CD14-positive monocyte (primary cell): ENCODE measurements around the gene AIG1. TPM values are rescaled to one million over a fixed set of nuclear protein-coding genes. Genes with fewer than 3 reads are reported as not detected.

Experiments used
- DNase-seq, 3 donors: peaks; one replicate each; pipeline ENCODE4 v3.0.0-alpha.2; 2011 to 2022
- H2AFZ ChIP-seq: 2 replicates; pipeline ENCODE4 v1.6.0; 2012; ENCODE audit warnings: mild to moderate bottlenecking, low read depth, low read length, inconsistent platforms; ENCODE audit not compliant: insufficient read depth, poor library complexity, severe bottlenecking
- H3K27ac ChIP-seq, 2 donors: 1 replicate in 1 of 2; 2 replicates in 1 of 2; pipeline ENCODE4 v1.5.1; 2012 to 2013; ENCODE audit warnings: low read length in 2 of 2, control low read depth in 1 of 2, inconsistent platforms in 1 of 2, low read depth in 1 of 2, mild to moderate bottlenecking in 1 of 2
- H3K27me3 ChIP-seq, 2 donors: one replicate each; pipeline versions ENCODE4 v1.6.0 to v1.6.1; 2011 to 2013; ENCODE audit warnings: low read length in 2 of 2; ENCODE audit not compliant: control insufficient read depth in 2 of 2, insufficient read depth in 2 of 2
- H3K36me3 ChIP-seq, 2 donors: replicated peaks in 1 of 2; 1 replicate in 1 of 2; 2 replicates in 1 of 2; pipeline versions ENCODE4 v1.5.1 to v1.6.1; 2012 to 2013; ENCODE audit warnings: low read length in 2 of 2, control low read depth in 1 of 2, inconsistent platforms in 1 of 2, mild to moderate bottlenecking in 1 of 2; ENCODE audit not compliant: insufficient read depth in 2 of 2, control insufficient read depth in 1 of 2
- H3K4me1 ChIP-seq, 2 donors: 1 replicate in 1 of 2; 2 replicates in 1 of 2; pipeline versions ENCODE4 v1.5.1 to v1.6.1; 2012 to 2013; ENCODE audit warnings: low read length in 2 of 2, control low read depth in 1 of 2, inconsistent platforms in 1 of 2, mild to moderate bottlenecking in 1 of 2, moderate library complexity in 1 of 2; ENCODE audit not compliant: insufficient read depth in 2 of 2, control insufficient read depth in 1 of 2
- H3K4me2 ChIP-seq: replicated peaks from 2 replicates; pipeline ENCODE3; 2012; ENCODE audit warnings: low read length, moderate library complexity, mild to moderate bottlenecking; ENCODE audit not compliant: poor library complexity, severe bottlenecking; ENCODE audit errors: extremely low read depth
- H3K4me3 ChIP-seq, 3 experiments: fragments of 200-600 bp in 1 of 3; sonication (generic) in 1 of 3; replicated peaks in 1 of 3; 1 replicate in 2 of 3; 2 replicates in 1 of 3; pipeline ENCODE4 v1.5.1; 2011 to 2013; ENCODE audit warnings: low read length in 3 of 3, mild to moderate bottlenecking in 3 of 3, control low read depth in 2 of 3, low read depth in 2 of 3, inconsistent platforms in 1 of 3, moderate library complexity in 1 of 3
- H3K79me2 ChIP-seq: 2 replicates; pipeline ENCODE4 v1.6.0; 2012; ENCODE audit warnings: mild to moderate bottlenecking, control low read depth, inconsistent platforms, low read length, moderate library complexity; ENCODE audit not compliant: insufficient read depth
- H3K9ac ChIP-seq: 2 replicates; pipeline ENCODE4 v1.6.0; 2017; ENCODE audit warnings: low read length, mild to moderate bottlenecking; ENCODE audit not compliant: insufficient read depth, poor library complexity, severe bottlenecking
- H3K9me3 ChIP-seq, 2 donors: replicated peaks in 1 of 2; 1 replicate in 1 of 2; 2 replicates in 1 of 2; pipeline versions ENCODE4 v1.5.1 to v1.6.1; 2012 to 2013; ENCODE audit warnings: low read length in 2 of 2, control low read depth in 1 of 2; ENCODE audit not compliant: control insufficient read depth in 1 of 2, insufficient read depth in 1 of 2
- H4K20me1 ChIP-seq: 2 replicates; pipeline ENCODE4 v1.6.0; 2012; ENCODE audit warnings: mild to moderate bottlenecking, low read length, control low read depth, moderate library complexity; ENCODE audit not compliant: insufficient read depth
- H3K27ac Mint-ChIP-seq, 7 donors: one replicate each; pipeline ENCODE4 v1.8.0; 2020; ENCODE audit warnings: mild to moderate bottlenecking in 7 of 7, mixed read lengths in 7 of 7, moderate library complexity in 6 of 7, inconsistent platforms in 2 of 7
- H3K27me3 Mint-ChIP-seq, 3 donors: one replicate each; pipeline ENCODE4 v1.8.0; 2021 to 2022; ENCODE audit warnings: low read depth in 3 of 3, mild to moderate bottlenecking in 3 of 3, mixed read lengths in 3 of 3, moderate library complexity in 3 of 3, inconsistent platforms in 1 of 3
- H3K36me3 Mint-ChIP-seq, 2 donors: one replicate each; pipeline ENCODE4 v1.8.0; 2020; ENCODE audit warnings: mixed read lengths in 2 of 2, inconsistent platforms in 1 of 2, mild to moderate bottlenecking in 1 of 2
- H3K4me1 Mint-ChIP-seq: one replicate; pipeline ENCODE4 v1.8.0; 2020; ENCODE audit warnings: mild to moderate bottlenecking, mixed read lengths
- H3K4me3 Mint-ChIP-seq, 2 donors: one replicate each; pipeline ENCODE4 v1.8.0; 2020; ENCODE audit warnings: mild to moderate bottlenecking in 2 of 2, mixed read lengths in 2 of 2, moderate library complexity in 1 of 2
- H3K9me3 Mint-ChIP-seq, 7 donors: one replicate each; pipeline ENCODE4 v1.8.0; 2020 to 2022; ENCODE audit warnings: mixed read lengths in 7 of 7, mild to moderate bottlenecking in 6 of 7, moderate library complexity in 6 of 7, inconsistent platforms in 2 of 7
- WGBS: methylation state at CpG from one replicate; pipeline ENCODE4 v1.1.5; 2013; ENCODE audit warnings: missing lambda C conversion rate; ENCODE audit not compliant: insufficient coverage; 5-methylcytosine and 5-hydroxymethylcytosine counted together
- intact Hi-C, 2 donors: fragments of 100-400 bp; cut with micrococcal nuclease; formaldehyde crosslinking; loops; one replicate each; pipeline versions ENCODE4 v1.15.0 to v1.15.1; 2023
- polyA plus RNA-seq, 3 donors: library from polyadenylated mRNA; depleted of rRNA in 1 of 3; unstranded in 2 of 3; stranded (reverse) in 1 of 3; fragments of 300-500 nt in 2 of 3; fragments of >200 nt in 1 of 3; fragmentation: Illumina TruSeq in 2 of 3; gene quantifications; 1 replicate in 2 of 3; 2 replicates in 1 of 3; pipeline ENCODE4 v1.2.3, GENCODE V29; 2012 to 2021
- TF ChIP-seq, protein P1 (sequence below): fragments of 200-600 bp; IDR thresholded peaks from one replicate; pipeline ENCODE4 v1.8.0; 2022; ENCODE audit warnings: antibody characterized with exemption, mild to moderate bottlenecking

Gene AIG1
- polyA plus RNA-seq, 3 donors, result 6.7 to 7.6 (median 6.8) TPM

- Histone ChIP-seq H2AFZ (no peak overlapping the region), H3K4me1 (peaks cover 8 to 11% of the 10 kb centered on the region in 2 donors), H3K4me2 (no peak overlapping the region), H3K9me3 (no peaks in the 10 kb centered on the region), H3K79me2 (no peaks in the 10 kb centered on the region), H3K4me3 (no peak overlapping the region), H3K9ac (no peak overlapping the region), H3K27ac (no peak overlapping the region), H3K27me3 (no peaks in the 10 kb centered on the region), H4K20me1 (no peaks in the 10 kb centered on the region), H3K36me3 (no peaks in the 10 kb centered on the region)
- H3K27ac Mint-ChIP-seq, result no peak overlapping the region
- TF ChIP-seq, protein P1, sequence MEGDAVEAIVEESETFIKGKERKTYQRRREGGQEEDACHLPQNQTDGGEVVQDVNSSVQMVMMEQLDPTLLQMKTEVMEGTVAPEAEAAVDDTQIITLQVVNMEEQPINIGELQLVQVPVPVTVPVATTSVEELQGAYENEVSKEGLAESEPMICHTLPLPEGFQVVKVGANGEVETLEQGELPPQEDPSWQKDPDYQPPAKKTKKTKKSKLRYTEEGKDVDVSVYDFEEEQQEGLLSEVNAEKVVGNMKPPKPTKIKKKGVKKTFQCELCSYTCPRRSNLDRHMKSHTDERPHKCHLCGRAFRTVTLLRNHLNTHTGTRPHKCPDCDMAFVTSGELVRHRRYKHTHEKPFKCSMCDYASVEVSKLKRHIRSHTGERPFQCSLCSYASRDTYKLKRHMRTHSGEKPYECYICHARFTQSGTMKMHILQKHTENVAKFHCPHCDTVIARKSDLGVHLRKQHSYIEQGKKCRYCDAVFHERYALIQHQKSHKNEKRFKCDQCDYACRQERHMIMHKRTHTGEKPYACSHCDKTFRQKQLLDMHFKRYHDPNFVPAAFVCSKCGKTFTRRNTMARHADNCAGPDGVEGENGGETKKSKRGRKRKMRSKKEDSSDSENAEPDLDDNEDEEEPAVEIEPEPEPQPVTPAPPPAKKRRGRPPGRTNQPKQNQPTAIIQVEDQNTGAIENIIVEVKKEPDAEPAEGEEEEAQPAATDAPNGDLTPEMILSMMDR, result no peak
- intact Hi-C loops, result loop anchor here in 1 of 2 donors (10.0 kb wide), 2 partner anchors 120 to 480 kb away; partner anchors contain the start of gene HIVEP2
- H3K27me3 Mint-ChIP-seq, result no peaks in the 10 kb centered on the region
- no peak for DNase-seq
- 17% methylated on average over 2 of the region's 4 CpGs for WGBS
- peaks cover 8% of the 10 kb centered on the region for H3K4me1 Mint-ChIP-seq
- H3K4me3 Mint-ChIP-seq, result no peak overlapping the region
- no peaks in the 10 kb centered on the region for H3K9me3 Mint-ChIP-seq
- H3K36me3 Mint-ChIP-seq, result no peaks in the 10 kb centered on the region
These were observed 4.4 kb downstream of the AIG1 start for GRCh38 chr6:143064951-143065683.

GRCh38 chr6:143068001-143068400, 7.3 kb downstream of the AIG1 start:
- Histone ChIP-seq H3K36me3 (no peaks in the 10 kb centered on the region), H3K79me2 (no peaks in the 10 kb centered on the region), H3K9ac (no peak overlapping the region), H3K4me2 (no peak overlapping the region), H3K4me1 (no peaks in the 10 kb centered on the region), H3K27ac (no peak overlapping the region), H3K9me3 (no peaks in the 10 kb centered on the region), H2AFZ (no peak overlapping the region), H3K27me3 (no peaks in the 10 kb centered on the region), H3K4me3 (no peak overlapping the region), H4K20me1 (no peaks in the 10 kb centered on the region)
- H3K27me3 Mint-ChIP-seq, result no peaks in the 10 kb centered on the region
- H3K36me3 Mint-ChIP-seq, result no peaks in the 10 kb centered on the region
- H3K27ac Mint-ChIP-seq, result no peak overlapping the region
- H3K4me3 Mint-ChIP-seq, result no peak overlapping the region
- TF ChIP-seq, protein P1, result no peak
- H3K4me1 Mint-ChIP-seq, result peaks cover 4% of the 10 kb centered on the region
- intact Hi-C loops, result loop anchor here in 1 of 2 donors (10.0 kb wide), 2 partner anchors 123 to 477 kb away; partner anchors contain the start of gene HIVEP2
- peaks cover 0 to 3% (median 0%) of the 10 kb centered on the region in 7 donors for H3K9me3 Mint-ChIP-seq
- WGBS, result no CpG with 5 or more reads among the region's 1 CpG
- no peak for DNase-seq
